ENCODE results near the gene DEPP1.

- no peak for TF ChIP-seq CTCF (IDR thresholded peaks at IDR 0.05; ENCODE audit: low read depth, low read length, poor library complexity, severe bottlenecking)
- TF ChIP-seq EZH2phosphoT487 (IDR thresholded peaks at IDR 0.05; ENCODE audit: borderline replicate concordance, low read length): no peak
Measured at GRCh38 chr10:44984671-44985101, 6.1 kb upstream of the DEPP1 start.
